Measurements from ENCODE around the gene YEATS4. TPM values are rescaled to one million over a fixed set of nuclear protein-coding genes. Genes with fewer than 3 reads are reported as not detected.
A peak's percentile ranks its signal among the peaks of the same experiment; 100 is the strongest.

The YEATS4 gene
- total RNA-seq, 2 donors from 2014 or later, result 7.2 to 9.8 TPM

DNA sequence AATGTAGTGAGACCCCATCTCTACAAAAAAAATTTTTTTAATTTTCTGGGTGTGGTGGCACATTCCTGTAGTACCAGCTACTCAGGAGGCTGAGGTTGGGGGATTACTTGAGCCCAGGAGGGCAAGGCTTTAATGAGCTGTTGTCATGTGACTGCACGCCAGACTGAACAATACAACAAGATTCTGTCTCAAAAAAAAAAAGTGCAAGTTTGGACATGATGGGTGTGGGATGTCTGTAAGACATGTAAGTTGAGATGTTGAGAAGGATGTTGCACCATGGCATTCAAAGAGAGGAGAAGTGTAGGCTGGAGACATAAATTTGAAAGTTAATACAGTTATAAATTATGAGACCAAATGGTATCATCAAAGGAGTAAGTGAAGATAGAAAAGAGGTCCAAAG is 23.5 kb downstream of the YEATS4 start:
- ATAC-seq, result no peak
- DNase-seq, result no peak
- intact Hi-C loops (cut with DNase I), result no loop called here

DNA sequence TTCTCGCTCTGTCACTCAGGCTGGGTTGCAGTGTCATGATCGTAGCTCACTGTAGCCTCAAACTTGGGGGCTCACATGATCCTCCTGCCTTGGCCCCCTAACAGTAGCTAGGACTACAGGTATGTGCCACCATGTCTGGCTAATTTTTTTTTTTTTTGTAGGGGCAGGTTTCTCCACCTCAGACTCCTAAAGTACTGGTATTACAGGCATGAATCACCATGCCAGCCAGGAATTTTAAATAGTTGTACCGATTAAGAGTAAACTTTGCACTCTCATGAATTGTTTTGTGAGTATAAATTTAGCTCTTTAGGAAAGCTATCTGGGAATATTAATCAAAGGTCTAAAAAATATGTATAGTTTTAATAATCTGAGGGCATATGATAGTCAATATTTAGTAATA is 25.5 kb downstream of the YEATS4 start:
- ATAC-seq, result no peak
- no peak for DNase-seq
- intact Hi-C loops (cut with DNase I), result no loop called here

DNA sequence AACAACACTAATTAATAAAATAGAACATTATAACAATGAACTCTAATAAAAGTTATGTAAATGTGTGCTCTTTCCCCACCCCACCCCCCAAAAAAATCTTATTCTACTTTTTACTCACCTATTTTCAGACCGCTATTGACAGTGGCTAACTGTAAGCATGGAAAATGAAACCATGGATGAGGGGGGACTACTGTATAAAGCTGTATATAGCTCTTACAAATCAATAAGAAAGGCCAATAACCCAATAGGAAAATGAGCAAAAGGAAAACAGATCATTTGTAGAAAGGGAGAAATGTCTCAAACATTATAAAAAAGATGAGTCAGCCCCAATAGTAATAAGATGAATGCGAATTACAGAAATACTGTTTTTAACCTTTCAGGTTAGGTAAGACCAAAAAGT is 27.4 kb downstream of the YEATS4 start:
- intact Hi-C loops (cut with DNase I), result no loop called here
- no peak for ATAC-seq
- DNase-seq, result no peak

DNA sequence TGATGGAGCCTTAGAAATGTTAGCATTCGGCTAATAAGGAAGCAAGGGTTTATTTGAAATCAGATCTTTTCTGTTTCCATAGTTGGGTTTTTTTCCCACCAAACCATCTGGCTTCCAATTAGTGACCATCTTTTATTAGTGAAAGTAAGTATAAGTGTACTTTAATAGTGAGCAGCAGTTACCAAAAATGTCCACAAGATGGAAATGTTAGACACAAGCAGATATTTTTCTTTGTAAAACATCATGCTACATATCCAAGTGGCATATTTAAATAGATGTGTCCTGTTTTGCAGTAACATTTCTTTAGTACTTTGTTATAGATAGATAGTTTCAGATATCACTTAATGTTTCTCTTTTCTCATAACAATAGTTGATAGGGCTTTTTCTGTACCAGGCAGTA is 28.8 kb downstream of the YEATS4 start:
- DNase-seq, result no peak
- intact Hi-C loops (cut with DNase I), result no loop called here
- ATAC-seq, result peak in 1 of 2 donors; percentile 49

DNA sequence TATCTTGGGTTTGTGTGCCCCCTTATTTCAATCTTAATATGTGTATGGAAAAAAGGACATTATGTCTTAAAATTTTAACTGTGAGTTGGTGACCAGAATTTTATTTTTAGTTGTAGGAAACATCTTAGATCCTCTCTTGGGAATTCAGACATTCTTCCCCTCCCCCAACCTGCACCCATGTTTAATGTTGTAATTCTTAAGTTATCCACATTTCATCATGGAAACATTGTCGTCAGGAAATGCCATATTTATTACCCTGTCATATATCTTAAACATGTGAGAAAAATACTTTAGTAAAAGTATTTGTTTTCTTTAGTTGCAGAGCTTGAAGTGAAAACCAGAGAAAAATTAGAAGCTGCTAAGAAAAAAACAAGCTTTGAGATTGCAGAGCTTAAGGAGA is 30.3 kb downstream of the YEATS4 start:
- intact Hi-C loops (cut with DNase I), result no loop called here
- ATAC-seq, result no peak

DNA sequence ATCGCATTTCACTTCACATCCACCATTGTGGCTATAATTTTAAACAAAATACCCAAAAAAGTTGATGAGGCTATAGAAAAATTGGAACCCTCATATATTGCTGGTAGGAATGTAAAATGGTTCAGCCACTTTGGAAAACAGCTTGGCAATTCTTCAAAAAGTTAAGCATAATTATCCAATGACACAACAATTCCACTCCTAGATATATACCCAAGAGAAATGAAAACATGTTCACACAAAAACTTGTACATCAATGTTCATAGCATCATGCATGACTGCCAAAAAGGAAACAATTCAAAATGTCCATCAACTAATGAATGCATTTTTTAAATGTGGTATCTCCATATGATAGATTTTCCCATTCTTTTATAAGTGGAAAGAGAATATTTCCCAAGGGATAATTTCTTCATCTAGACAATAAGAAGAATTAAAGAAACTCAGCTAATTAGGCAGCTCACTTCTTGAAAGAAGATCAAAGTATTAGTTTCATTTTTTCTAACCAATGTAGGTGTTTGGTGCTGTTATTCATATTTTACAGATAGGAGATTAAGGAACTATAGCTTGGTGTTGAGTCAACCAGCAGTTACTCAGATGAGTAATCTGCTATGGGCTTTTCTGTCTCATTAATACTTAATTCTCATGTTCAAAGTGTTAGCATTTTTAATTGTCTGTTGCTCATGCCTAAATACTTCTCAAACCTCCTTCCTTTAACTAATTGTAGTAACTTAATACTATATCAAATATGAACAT is 32.8 kb downstream of the YEATS4 start:
- DNase-seq, result no peak
- intact Hi-C loops (cut with DNase I), result no loop called here
- no peak for ATAC-seq

More for the DNA sequence above, 30.3 kb downstream of the YEATS4 start:
- no peak for DNase-seq

DNA sequence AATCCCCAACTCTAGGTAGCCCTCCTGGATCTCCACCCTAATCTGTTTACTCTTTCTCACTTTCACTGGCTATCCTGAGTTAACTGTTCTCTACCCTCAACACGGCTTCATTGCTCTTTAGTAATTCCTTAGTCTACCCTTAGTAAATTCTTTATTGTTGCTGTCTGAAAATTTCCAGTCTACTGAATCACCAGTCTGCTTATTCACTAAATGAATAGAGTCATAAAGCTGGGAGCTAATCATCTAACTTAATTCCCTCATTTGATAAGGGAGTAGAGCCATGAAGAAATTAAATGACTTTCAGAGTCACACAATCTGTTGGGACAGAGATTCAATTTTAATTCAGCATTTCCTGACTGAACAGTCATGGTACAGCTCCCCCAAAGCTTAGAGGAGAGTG is 36.5 kb downstream of the YEATS4 start:
- intact Hi-C loops (cut with DNase I), result no loop called here
- ATAC-seq (peak in 1 of 2 donors; percentile 14), DNase-seq (no peak)

DNA sequence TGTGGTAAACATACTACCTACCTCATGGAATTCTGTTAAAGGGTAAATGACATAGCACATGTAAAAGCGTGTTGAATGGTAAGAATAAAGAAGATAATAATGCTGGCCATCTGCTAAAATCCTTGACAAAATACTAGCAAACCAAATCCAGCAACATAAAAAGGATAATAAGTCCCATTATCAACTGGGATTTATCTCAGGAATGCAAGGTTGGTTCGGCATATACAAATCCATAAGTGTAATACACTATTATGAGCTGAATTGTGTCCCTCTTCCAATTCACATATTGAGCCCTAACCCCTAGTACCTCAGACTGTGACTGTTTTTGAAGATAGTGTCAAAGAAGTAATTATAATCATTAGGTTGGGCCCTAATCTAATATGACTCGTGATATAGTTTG is 37.4 kb downstream of the YEATS4 start:
- ATAC-seq, result no peak
- DNase-seq, result no peak
- intact Hi-C loops (cut with DNase I), result no loop called here

DNA sequence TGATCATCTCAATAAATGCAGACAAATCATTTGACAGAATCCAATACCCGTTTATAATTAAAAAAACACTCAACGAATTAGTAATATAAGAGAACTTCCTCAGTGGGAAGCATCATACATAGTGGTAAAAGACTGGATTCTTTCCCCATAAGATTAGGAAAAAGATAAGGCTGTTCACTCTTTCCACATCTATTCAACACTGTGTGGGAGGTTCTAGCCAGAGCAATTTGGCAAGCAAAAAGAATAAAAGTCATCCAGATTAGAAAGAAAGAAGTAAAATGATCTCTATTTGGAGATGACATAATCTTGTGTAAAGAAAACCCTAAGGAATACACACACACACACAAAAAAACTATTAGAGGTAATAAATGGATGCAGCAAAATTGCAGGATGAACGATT is 38.4 kb downstream of the YEATS4 start:
- ATAC-seq (peak in 1 of 2 donors; percentile 61), DNase-seq (no peak)
- intact Hi-C loops (cut with DNase I), result no loop called here

DNA sequence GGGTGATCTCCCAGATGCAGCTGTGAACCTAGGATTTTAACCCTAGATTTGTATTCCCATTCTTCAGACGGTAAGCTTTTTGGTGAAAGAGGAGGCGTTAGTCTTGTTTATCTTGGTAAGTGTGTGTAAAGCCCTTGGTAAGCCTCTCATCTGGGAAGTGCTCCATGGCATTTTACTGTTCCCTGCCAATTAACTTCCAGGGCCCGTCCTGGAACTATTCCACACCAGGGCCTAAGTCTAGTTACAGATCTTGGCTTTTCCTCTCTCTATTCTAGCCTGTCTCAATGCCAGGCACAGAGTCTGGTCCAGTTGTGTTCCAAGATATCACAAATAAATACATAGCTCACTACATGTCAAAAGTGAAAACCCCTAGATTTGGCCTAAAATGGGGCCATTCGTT is 42.4 kb downstream of the YEATS4 start:
- ATAC-seq, result peak; percentile 62 to 63
- intact Hi-C loops (cut with DNase I), result loop anchor here in 1 of 2 donors (10.0 kb wide), 1 partner anchor 173 kb away; no protein-coding TSS in a partner anchor
- peak; percentile 23 for DNase-seq

DNA sequence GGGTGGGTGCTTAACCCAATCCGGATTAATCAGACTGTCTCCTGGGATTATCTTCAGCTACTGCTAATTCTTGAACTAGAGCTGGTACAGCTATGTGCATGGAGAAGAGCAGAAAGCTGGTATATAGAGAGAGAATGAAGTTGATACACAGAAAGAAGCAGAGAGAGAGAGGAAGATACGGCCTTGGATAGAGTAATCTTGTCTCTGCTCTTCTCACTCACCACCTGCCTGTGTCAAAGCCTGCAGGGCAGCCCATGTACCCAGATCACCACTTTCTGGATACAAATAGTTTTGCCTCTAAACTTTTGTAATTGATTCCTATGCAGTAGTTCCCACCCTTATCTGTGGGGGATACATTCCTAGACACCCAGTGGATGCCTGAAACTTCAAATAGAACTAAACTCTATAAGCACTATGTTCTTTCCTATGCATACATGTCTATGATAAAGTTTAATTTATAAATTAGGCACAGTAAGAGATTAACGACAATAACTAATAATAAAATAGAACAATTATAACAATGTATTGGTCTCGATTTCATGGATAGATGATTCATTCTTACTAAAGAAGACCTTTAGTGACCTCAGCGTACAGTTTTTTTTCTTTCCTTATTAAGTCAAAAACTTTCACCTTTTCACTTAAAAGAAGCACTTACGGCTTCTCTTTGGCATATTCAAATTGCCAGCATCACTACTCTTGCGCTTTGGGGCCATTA is 45.5 kb downstream of the YEATS4 start:
- intact Hi-C loops (cut with DNase I), result loop anchor here in 1 of 2 donors (10.0 kb wide), 1 partner anchor 170 kb away; no protein-coding TSS in a partner anchor
- no peak for ATAC-seq
- no peak for DNase-seq

DNA sequence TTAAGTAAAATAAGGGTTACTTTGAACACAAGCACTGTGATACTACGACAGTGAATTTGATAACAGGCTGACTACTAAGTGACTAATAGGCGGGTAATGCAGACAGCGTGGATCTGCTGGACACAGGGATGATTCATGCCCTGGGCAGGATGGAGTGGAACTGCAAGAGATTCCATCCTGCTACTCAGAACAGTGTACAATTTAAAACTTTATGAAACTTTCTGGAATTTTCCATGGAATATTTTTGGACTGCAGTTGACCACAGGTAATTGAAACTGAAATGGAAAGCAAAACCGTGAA is 46.0 kb downstream of the YEATS4 start:
- peak; percentile 79 to 99 for ATAC-seq
- intact Hi-C loops (cut with DNase I), result loop anchor here in 1 of 2 donors (10.0 kb wide), 1 partner anchor 169 kb away; no protein-coding TSS in a partner anchor
- peak; percentile 53 for DNase-seq

DNA sequence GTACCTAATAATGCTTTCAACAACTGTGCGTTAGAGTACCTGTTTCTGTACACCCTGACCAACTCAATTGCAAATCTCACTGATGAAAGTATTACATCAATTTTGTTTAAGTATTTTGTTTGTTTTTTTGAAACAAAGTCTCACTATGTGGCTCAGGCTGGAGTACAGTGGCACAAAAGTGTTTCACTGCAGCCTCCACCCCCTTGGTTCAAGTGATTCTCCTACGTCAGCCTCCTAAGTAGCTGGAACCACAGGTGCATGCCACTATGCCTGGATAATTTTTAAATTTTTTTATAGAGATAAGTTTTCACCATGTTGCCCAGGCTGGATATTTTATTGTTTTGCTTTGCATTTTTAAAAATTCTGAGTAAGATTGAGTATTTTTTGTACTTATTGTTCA is 46.7 kb downstream of the YEATS4 start:
- no peak for DNase-seq
- ATAC-seq, result no peak
- intact Hi-C loops (cut with DNase I), result loop anchor here in 1 of 2 donors (10.0 kb wide), 1 partner anchor 169 kb away; no protein-coding TSS in a partner anchor

DNA sequence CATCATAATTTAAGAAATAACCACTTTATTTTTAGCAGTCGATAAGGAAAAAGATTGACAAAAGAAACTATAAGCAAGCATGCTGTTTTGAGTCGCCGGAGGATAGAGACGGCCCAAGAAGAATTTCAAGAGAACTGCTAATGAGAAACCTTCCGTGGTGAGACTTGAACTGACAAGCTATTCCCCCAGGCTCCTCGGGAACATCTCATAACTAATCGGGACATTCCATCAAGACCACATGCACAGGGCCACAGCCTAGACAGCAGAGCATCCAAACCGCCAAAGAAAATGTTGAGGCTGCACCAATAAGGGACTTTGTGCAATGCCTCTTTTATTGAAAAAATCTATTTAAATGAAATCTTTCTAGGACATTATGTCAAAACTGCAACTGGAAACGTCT is 51.0 kb downstream of the YEATS4 start:
- ATAC-seq (no peak), DNase-seq (no peak)
- intact Hi-C loops (cut with DNase I), result loop anchor here in 1 of 2 donors (5.0 kb wide), 1 partner anchor 162 kb away; no protein-coding TSS in a partner anchor

DNA sequence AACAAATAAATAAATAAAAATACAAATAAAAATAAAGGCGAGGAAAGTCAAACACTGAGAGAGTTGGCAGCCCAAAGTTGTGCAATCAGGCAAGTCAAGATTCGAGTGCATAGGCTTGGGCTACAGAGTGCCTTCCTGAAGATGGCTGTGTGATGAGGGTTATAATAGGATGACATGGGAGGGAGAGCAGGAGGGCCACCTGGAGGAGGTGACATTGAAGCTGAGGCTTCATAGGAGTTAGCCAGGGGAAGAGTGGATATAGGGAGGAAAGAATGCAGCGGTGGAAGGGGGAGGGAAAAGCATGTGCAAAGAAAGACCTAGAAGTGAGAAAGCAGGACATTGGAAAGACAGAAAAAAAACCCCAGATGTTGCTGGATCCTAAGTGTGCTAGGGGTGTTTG is 53.1 kb downstream of the YEATS4 start:
- ATAC-seq, result no peak
- no peak for DNase-seq
- intact Hi-C loops (cut with DNase I), result loop anchor here in 1 of 2 donors (5.0 kb wide), 1 partner anchor 160 kb away; no protein-coding TSS in a partner anchor

DNA sequence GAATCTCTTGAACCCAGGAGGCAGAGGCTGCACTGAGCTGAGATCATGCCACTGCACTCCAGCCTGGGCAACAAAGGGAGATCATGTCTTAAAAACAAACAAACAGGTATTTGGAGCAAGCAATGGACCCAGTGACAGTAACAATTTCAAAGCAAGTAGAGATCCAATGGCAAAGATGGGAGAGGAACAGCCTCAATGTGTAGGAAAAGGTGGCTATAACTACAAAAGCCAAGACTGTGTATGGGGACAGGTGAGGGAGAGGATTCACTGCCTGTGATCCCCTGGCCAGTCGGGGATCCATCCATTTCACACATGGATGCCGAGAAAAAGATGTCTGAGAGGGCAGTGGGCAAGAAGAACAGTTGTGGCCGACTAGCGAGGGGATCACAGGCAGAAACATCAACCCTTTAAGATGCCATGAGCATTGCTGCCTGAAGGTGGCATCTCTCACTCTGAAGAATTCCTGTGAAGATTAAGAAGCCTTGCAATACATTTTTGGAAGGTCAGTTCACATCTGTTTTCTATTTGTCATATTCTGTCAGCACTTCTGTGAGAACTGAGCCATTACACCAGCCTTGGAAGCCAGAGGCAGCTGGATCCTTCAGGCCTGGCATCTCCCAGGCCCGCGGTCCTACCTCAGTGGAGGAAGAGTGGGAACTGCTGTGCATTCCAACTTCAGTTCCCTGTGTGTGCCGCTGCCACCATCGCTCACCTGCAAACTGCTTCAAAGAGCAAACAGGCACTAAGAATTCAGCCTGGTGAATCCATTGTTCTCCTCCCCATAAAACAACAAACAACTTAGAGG is 56.1 kb downstream of the YEATS4 start:
- peak; percentile 41 for DNase-seq
- peak; percentile 89 to 94 for ATAC-seq
- intact Hi-C loops (cut with DNase I), result no loop called here

DNA sequence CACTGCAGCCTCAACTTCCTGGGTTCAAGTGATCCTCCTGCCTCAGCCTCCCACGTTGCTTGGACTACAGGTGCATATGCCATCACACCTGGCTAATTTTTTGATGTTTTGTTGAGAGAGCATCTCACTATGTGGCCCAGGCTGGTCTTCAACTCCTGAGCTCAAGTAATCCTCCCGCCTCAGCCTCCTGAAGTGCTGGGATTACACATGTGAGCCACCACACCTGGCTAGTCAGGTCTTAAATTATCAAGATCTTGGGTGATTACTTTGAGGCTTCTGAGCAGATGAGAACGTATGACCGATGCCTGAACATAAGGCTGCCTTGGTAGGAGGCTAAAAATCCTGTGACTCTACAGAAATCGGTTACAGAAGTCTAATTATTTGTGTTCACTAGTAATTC is 57.7 kb downstream of the YEATS4 start:
- intact Hi-C loops (cut with DNase I), result no loop called here
- ATAC-seq (no peak), DNase-seq (no peak)

DNA sequence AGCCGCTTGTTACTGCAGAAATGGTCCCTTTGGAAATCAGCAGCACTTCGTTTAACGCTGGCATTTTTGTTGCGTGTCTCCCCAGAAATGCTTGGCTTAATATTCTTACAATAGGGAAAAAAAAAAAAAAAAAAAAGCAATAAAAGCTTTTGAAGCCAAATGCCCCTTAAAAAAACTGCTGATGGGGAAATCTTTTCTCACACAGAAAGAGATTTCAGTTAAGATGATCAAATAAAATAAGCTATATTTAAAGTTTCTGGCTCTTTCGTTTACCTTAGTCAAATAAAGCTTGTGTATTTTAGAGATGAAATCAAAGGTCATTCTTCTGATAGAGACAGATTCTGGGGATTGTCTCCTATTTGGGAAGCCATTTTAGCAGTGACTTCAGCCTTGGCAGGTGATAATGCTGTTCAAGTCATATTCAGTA is 58.2 kb downstream of the YEATS4 start:
- DNase-seq (no peak), ATAC-seq (no peak)
- intact Hi-C loops (cut with DNase I), result no loop called here

DNA sequence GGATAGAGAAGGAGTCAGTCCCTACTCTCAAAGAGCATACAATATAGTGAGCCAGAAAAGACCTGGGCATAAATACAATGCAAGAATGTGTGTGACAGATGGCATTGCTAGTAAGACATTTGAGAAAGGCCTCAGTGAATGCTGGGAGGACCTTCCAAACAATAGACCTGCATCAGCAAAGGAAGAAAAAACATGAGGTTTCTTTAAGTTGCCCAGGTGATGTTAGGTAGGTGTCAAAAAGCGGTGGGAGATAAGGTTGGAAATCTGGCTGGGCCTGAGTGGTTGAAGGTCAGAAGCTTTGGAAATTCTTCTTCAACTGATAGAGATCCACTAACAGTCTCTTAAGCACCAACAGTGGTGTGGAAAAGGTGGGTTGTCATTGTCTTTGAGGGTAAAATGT is 60.2 kb downstream of the YEATS4 start:
- DNase-seq (no peak), ATAC-seq (no peak)
- intact Hi-C loops (cut with DNase I), result no loop called here

DNA sequence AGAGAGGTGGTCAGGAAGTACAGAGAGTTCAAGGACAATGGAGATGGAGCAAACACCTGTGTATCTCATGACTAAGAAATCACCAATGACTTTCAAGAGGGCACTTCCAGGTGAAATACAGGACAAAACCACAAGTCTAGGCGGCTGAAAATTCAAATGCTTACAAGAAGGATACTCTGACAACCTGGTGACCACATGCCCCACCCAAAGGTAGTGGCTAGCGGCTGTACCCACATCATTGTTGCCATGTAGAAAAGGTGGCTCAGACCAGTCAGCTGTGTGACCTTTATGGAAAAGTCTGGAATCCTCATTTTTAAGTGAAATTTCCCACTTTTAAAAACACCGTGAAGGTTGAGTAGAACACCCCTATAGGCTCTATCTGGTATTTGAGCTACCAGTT is 62.0 kb downstream of the YEATS4 start:
- intact Hi-C loops (cut with DNase I), result no loop called here
- ATAC-seq (no peak), DNase-seq (no peak)
